ENCODE measurements around the gene GINS3.

GRCh38 chr16:58392215-58393137 is at the start of gene GINS3:
- TF ChIP-seq CTCF (IDR thresholded peaks at IDR 0.05; ENCODE audit: borderline replicate concordance, extremely low read depth, low read length, poor library complexity, severe bottlenecking) (no peak), EZH2 (IDR thresholded peaks at IDR 0.05; ENCODE audit: borderline replicate concordance, low read depth, low read length, severe bottlenecking) (no peak)
